Non-pigmented ciliary epithelial cell (primary cell): ENCODE measurements around the gene NOP14.

Source experiments
- DNase-seq: peaks from one replicate; pipeline ENCODE4 v3.0.0-alpha.2; 2010; ENCODE audit warnings: low read depth

NOP14 gene

GRCh38 chr4:2914256-2915126, 48.7 kb downstream of the NOP14 start:
- no peak for DNase-seq

GRCh38 chr4:2913168-2913567, 50.0 kb downstream of the NOP14 start:
- DNase-seq: no peak

GRCh38 chr4:2911868-2912267, 51.3 kb downstream of the NOP14 start:
- no peak for DNase-seq

GRCh38 chr4:2910409-2910808, 52.8 kb downstream of the NOP14 start:
- no peak for DNase-seq

- DNase-seq: no peak
Measured at GRCh38 chr4:2909583-2909982, 53.6 kb downstream of the NOP14 start.

- no peak for DNase-seq
Measured at GRCh38 chr4:2908686-2909085, 54.5 kb downstream of the NOP14 start.

- no peak for DNase-seq
Measured at GRCh38 chr4:2907706-2908293, 55.4 kb downstream of the NOP14 start.

GRCh38 chr4:2907226-2907625, 56.0 kb downstream of the NOP14 start:
- no peak for DNase-seq

GRCh38 chr4:2906218-2906617, 57.0 kb downstream of the NOP14 start:
- DNase-seq: no peak

- DNase-seq: no peak
Measured at GRCh38 chr4:2905544-2905943, 57.7 kb downstream of the NOP14 start.

GRCh38 chr4:2902126-2902525, 61.1 kb downstream of the NOP14 start:
- DNase-seq: no peak

- DNase-seq: no peak
Measured at GRCh38 chr4:2901186-2901585, 62.0 kb downstream of the NOP14 start.

GRCh38 chr4:2900741-2901140, 62.5 kb downstream of the NOP14 start:
- no peak for DNase-seq

- no peak for DNase-seq
Measured at GRCh38 chr4:2898001-2898400, 65.2 kb downstream of the NOP14 start.

- DNase-seq: no peak
Measured at GRCh38 chr4:2893772-2894171, 69.4 kb downstream of the NOP14 start.

- peak; percentile 40 for DNase-seq
Measured at GRCh38 chr4:2891294-2891693, 71.9 kb downstream of the NOP14 start.

- no peak for DNase-seq
Measured at GRCh38 chr4:2888886-2889285, 74.3 kb downstream of the NOP14 start.
